ENCODE data around the gene IPO11.

DNA sequence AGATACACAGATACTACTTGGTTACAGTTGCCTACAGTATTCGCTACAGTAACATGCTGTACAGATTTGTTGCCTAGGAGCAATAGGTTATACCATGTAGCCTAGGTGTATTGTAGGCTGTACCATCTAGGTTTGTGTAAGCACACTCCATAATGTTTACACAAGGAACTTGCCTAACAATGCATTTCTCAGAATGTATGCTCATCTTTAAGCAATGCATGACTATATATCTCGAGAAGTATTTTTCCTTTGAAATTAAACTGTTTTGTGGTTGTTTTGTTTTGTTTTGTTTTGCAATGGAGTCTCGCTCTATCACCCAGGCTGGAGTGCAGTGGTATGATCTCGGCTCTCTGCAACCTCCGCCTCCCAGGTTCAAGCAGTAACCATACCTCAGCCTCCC, 191.4 kb downstream of the IPO11 start:
- TF ChIP-seq POLR2A (IDR thresholded peaks at IDR 0.05; ENCODE audit: insufficient read depth in 1 of 2, low read depth in 2 of 2, low read length in 2 of 2) (no peak), ZNF121 (CRISPR knock-in tag; IDR thresholded peaks at IDR 0.05) (no peak), RBAK (CRISPR knock-in tag; IDR thresholded peaks at IDR 0.05) (no peak), HIVEP1 (CRISPR knock-in tag; IDR thresholded peaks at IDR 0.05) (no peak), RAD21 (CRISPR knock-in tag; IDR thresholded peaks at IDR 0.05) (no peak), ARNTL (CRISPR knock-in tag; IDR thresholded peaks at IDR 0.05) (no peak)
- TF ChIP-seq, protein P1, sequence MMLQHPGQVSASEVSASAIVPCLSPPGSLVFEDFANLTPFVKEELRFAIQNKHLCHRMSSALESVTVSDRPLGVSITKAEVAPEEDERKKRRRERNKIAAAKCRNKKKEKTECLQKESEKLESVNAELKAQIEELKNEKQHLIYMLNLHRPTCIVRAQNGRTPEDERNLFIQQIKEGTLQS (CRISPR knock-in tag; IDR thresholded peaks at IDR 0.05): no peak
- TF ChIP-seq, protein P2, sequence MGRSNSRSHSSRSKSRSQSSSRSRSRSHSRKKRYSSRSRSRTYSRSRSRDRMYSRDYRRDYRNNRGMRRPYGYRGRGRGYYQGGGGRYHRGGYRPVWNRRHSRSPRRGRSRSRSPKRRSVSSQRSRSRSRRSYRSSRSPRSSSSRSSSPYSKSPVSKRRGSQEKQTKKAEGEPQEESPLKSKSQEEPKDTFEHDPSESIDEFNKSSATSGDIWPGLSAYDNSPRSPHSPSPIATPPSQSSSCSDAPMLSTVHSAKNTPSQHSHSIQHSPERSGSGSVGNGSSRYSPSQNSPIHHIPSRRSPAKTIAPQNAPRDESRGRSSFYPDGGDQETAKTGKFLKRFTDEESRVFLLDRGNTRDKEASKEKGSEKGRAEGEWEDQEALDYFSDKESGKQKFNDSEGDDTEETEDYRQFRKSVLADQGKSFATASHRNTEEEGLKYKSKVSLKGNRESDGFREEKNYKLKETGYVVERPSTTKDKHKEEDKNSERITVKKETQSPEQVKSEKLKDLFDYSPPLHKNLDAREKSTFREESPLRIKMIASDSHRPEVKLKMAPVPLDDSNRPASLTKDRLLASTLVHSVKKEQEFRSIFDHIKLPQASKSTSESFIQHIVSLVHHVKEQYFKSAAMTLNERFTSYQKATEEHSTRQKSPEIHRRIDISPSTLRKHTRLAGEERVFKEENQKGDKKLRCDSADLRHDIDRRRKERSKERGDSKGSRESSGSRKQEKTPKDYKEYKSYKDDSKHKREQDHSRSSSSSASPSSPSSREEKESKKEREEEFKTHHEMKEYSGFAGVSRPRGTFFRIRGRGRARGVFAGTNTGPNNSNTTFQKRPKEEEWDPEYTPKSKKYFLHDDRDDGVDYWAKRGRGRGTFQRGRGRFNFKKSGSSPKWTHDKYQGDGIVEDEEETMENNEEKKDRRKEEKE (IDR thresholded peaks at IDR 0.05): no peak
- TF ChIP-seq, protein P3, sequence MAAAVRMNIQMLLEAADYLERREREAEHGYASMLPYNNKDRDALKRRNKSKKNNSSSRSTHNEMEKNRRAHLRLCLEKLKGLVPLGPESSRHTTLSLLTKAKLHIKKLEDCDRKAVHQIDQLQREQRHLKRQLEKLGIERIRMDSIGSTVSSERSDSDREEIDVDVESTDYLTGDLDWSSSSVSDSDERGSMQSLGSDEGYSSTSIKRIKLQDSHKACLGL (CRISPR knock-in tag; IDR thresholded peaks at IDR 0.05): no peak
- TF ChIP-seq, protein P4, sequence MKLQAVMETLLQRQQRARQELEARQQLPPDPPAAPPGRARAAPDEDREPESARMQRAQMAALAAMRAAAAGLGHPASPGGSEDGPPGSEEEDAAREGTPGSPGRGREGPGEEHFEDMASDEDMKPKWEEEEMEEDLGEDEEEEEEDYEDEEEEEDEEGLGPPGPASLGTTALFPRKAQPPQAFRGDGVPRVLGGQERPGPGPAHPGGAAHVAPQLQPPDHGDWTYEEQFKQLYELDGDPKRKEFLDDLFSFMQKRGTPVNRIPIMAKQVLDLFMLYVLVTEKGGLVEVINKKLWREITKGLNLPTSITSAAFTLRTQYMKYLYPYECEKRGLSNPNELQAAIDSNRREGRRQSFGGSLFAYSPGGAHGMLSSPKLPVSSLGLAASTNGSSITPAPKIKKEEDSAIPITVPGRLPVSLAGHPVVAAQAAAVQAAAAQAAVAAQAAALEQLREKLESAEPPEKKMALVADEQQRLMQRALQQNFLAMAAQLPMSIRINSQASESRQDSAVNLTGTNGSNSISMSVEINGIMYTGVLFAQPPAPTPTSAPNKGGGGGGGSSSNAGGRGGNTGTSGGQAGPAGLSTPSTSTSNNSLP (IDR thresholded peaks at IDR 0.05; ENCODE audit: low read depth, low read length): no peak
- TF ChIP-seq, protein P5, sequence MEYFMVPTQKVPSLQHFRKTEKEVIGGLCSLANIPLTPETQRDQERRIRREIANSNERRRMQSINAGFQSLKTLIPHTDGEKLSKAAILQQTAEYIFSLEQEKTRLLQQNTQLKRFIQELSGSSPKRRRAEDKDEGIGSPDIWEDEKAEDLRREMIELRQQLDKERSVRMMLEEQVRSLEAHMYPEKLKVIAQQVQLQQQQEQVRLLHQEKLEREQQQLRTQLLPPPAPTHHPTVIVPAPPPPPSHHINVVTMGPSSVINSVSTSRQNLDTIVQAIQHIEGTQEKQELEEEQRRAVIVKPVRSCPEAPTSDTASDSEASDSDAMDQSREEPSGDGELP (IDR thresholded peaks at IDR 0.05; ENCODE audit: borderline replicate concordance, low read depth): no peak
- TF ChIP-seq, protein P6, sequence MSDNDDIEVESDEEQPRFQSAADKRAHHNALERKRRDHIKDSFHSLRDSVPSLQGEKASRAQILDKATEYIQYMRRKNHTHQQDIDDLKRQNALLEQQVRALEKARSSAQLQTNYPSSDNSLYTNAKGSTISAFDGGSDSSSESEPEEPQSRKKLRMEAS (IDR thresholded peaks at IDR 0.05): no peak

Measured in HepG2 (cell line).